Measurements from ENCODE around the gene CLRN2.
A peak's percentile ranks its signal among the peaks of the same experiment; 100 is the strongest.
"Not testable (repeated sequence)": the region's sequence is repeated elsewhere in the genome, so short reads cannot be mapped to it uniquely, and the experiment has no call there.

Gene CLRN2

GRCh38 chr4:17545374-17546140 lies 30.6 kb downstream of the CLRN2 start:
- DNase-seq = peak in 1 of 14 donors; percentile 13

DNA sequence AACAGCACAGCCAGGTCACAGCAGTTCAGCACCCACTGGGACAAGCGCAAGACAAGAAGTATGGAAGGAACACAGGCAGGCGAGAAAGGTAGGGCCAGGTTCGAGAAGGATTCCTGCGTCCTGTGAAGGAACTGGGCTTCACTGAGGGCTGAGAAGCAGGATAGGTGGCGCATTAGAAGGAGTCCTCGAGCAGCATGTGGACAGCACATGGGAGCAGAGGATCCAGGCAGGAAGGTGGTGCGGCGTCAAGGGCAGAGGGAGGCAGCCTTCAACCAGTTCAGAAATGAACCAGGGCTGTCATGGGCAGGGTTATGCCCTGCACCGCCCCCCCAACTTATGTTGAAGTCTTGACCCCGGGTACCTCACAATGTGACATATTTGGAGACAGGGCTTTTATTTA lies 31.3 kb downstream of the CLRN2 start:
- DNase-seq = no peak

DNA sequence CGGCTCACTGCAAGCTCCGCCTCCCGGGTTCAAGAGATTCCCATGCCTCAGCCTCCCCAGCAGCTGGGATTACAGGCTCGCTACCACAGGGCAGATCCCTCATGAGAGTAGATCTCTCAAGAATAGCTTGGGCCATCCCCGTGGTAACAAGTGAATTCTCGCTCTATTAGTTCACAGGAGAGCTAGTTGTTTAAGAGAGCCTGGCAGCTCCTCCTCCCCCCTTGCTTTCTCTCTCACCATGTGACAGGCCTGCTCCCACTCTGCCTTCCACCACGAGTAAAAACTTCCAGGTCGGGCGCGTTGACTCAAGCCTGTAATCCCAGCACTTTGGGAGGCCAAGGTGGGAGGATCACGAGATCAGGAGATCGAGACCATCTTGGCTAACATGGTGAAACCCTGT lies 31.7 kb downstream of the CLRN2 start:
- no peak for DNase-seq

DNA sequence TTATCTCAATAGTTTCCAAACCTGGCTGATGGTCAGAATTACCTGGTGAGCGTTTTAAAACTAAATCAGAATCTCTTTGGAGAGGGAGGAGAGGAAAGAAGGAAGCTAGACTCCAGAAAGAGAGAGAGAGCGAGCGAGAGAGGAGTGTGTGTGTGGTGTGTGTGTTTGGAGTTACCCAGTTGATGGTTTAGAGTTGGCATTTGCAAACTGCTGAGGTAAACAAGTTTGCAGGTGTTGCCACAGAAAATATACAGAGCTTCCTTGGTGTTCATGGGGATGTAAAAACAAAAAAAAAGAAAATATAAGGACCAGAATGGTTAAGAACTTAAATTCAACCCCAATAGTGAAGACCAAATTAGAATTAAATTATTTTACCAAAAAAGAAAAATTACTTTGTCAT lies 35.6 kb downstream of the CLRN2 start:
- DNase-seq = no peak

DNA sequence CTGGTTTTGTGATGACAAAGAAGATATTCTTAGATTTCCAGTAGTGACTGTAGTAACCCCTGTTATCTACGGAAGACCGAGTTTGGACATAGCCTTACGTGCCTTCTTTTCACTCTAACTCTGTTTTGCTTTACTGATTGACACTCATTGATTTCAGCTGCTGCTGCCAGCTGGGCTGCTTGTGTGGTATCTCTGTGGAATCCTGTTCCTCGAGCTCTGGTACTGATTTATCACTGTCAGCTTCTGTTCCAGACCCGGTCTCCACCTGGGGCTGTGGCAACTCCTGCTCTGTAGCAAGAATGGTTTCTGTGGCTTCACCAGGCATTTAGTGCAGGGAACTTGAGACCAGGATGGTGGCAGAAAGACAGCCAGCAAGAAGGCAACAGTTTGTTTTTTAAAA lies 37.5 kb downstream of the CLRN2 start:
- DNase-seq = peak in 1 of 14 donors; percentile 7

DNA sequence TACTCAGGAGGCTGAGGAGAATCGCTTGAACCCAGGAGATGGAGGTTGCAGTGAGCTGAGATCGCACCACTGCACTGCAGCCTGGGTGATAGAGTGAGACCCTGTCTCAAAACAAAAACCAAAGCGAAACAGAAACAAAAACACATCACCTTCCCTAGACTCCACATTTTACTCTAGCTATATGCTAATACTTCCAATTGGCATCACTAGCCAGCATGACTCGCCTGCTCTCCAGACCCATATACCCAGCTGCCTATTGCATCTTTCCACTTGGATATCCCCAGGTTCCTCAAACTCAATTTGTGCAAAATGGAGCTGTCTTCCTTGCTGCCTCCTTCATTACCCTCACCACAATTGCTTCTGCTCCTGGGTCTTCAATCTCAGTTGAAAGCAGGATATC lies 39.6 kb downstream of the CLRN2 start:
- no peak for DNase-seq

- no peak for DNase-seq
These were observed 41.5 kb downstream of the CLRN2 start for GRCh38 chr4:17556498-17556897.

DNA sequence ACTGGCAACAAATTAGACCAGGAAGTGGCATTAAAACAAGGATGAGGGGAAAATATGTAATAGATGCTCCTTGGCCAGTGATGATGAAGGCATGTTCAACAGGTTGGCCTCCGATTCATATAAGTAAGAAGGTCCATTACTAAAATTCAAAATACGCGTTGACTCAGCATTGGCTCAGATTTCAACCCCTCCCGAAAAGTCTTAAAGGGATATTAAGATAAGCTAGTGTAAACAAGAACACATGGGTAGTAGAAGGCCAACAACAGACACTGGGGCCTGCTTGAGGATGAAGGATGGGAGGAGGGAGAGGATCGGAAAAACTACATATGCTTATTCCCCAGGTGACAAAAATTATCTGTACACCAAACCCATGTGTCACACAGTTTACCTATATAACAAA lies 42.9 kb downstream of the CLRN2 start:
- no peak for DNase-seq

GRCh38 chr4:17558941-17559708 lies 44.2 kb downstream of the CLRN2 start:
- DNase-seq = no peak

DNA sequence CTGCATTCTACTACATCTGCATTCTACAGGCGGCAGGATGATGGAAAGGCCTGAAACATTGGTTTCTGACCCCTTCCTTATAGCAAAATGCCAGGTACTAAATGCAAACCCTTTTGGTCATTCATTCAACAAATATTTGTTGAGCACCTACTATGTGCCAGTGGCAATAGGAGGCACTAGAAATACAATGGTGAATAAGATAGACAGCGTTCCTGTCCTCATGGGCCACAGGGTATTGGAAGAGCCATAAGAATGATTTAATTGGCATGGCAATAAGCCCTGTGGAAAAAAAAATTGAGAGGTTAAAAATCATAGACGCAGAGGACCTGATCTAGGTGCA lies 44.7 kb downstream of the CLRN2 start:
- DNase-seq = no peak

GRCh38 chr4:17560065-17560673 lies 45.2 kb downstream of the CLRN2 start:
- no peak for DNase-seq

DNA sequence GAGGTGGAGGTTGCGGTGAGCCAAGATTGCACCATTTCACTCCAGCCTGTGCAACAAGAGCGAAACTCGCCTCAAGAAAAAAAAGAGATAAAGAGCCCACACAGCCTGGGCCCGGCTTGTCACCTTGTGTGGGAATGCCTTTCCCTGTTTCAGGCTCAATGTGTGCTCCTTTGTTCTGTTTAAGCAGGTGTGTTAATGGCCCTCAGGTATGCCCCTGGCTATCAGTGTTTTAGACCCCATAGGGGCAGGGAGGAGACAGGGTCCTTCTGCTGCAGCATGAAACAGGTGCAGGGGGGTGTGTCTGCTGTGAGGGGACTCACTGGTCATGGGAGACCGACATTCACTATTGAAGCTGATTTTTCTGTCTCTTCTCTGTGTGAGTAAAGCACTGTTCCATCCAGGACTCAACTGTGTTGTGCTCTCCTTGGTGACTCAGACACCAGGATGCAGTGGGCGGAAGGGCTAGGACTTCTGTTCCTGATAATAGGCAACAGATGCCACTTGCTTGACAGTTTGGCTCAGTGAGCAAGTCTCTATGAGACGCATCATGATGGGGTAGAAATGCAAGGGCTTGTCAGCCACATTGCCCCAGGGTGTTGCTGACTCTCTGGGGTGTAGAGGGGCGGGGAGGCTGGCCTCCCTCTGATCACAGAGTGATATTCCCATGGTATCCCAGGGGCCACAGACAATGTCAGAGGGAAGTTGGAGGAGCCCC lies 46.4 kb downstream of the CLRN2 start:
- no peak for DNase-seq

GRCh38 chr4:17562157-17562556 lies 47.2 kb downstream of the CLRN2 start:
- DNase-seq = no peak

DNA sequence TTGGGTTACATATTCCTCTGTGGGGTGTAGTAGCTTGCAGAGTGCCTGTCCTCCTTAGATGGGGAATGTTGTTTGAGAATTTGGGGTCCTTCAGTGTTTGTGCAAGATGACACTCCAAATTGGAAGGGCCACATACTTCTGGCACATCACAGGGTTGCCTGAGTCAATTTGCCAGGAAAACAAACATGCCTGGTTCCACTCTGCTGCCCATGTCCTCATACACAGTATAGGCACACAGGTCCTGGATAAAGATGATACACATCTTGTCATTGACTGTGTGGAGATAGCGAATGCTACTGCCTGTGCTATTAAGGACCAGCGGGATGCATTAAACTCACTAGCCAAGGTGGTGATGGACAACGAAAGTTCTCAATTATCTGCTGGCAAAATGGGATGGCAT lies 50.9 kb downstream of the CLRN2 start:
- DNase-seq = no peak

- no peak for DNase-seq
These were observed 52.3 kb downstream of the CLRN2 start for GRCh38 chr4:17567271-17567670.

- DNase-seq = no peak
These were observed 59.2 kb downstream of the CLRN2 start for GRCh38 chr4:17574206-17574605.

DNA sequence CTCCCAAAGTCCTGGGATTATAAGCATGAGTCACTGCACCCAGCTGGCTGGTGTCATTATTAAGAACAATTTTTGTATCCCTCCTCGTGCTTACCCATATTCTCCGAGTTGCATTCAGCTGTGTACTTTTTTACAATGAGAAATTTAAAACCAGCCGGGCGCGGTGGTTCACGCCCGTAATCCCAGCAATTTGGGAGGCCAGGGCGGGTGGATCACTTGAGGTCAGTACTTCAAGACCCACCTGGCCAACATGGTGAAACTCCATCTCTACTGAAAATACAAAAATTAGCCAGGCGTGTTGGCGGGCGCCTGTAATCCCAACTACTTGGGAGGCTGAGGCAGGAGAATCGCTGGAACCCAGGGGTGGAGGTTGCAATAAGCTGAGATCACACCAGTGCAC lies 60.2 kb downstream of the CLRN2 start:
- not testable (repeated sequence) for DNase-seq

Measured in C1 segment of cervical spinal cord (tissue), 14 donors.